Activated CD4-positive, CD25-positive, alpha-beta regulatory T cell treated with anti-CD3 and anti-CD28 coated beads, Interleukin-2, amount 50 U/mL, for 72 hours (primary cell): ENCODE data around the gene ASB14.
"Not testable (repeated sequence)": the region's sequence is repeated elsewhere in the genome, so short reads cannot be mapped to it uniquely, and the experiment has no call there.

Experiments used
- DNase-seq: peaks from one replicate; pipeline ENCODE4 v3.0.0; 2021

Gene ASB14

GRCh38 chr3:57292159-57292896 is at the start of gene ASB14:
TSS of gene ASB14 (minus strand) at chr3:57292685. CDS start at chr3:57292033, 652 bp downstream.
- DNase-seq, result no peak

DNA sequence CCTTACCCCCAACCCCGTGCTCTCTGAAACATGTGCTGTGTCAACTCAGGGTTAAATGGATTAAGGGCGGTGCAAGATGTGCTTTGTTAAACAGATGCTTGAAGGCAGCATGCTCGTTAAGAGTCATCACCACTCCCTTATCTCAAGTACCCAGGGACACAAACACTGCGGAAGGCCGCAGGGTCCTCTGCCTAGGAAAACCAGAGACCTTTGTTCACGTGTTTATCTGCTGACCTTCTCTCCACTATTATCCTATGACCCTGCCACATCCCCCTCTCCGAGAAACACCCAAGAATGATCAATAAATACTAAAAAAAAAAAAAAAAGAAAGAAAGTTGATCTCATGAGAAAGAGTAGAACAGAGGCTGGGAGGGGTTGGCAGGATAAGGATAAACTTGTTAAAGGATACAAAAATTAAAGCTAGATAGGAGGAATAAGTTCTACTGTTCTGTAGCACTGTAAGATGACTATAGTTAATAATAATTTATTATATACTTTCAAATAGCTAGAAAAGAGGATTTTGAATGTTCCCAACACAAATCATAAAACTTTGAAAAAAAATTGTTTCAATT is 46.7 kb upstream of the ASB14 start:
- DNase-seq, result not testable (repeated sequence)

DNA sequence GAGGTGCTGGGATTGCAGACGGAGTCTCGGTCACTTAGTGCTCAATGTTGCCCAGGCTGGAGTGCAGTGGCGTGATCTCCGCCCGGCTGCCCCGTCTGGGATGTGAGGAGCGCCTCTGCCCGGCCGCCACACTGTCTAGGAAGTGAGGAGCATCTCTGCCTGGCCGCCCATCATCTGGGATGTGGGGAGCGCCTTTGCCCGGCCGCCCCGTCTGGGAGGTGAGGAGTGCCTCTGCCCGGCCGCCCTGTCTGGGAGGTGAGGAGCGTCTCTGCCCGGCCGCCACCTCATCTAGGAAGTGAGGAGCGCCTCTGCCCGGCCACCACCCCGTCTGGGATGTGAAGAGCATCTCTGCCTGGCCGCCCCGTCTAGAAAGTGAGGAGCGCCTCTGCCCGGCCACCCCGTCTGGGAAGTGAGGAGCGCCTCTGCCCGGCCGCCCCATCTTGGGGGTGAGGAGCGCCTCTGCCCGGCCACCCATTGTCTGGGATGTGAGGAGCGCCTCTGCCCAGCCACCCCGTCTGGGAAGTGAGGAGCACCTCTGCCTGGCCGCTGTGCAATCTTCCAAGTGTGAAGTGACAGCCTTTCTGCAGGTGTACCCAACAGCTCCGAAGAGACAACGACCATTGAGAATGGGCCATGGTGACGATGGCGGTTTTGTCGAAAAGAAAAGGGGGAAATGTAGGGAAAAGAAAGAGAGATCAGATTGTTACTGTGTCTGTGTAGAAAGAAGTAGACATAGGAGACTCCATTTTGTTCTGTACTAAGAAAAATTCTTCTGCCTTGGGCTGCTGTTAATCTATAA is 46.0 kb upstream of the ASB14 start:
- not testable (repeated sequence) for DNase-seq

DNA sequence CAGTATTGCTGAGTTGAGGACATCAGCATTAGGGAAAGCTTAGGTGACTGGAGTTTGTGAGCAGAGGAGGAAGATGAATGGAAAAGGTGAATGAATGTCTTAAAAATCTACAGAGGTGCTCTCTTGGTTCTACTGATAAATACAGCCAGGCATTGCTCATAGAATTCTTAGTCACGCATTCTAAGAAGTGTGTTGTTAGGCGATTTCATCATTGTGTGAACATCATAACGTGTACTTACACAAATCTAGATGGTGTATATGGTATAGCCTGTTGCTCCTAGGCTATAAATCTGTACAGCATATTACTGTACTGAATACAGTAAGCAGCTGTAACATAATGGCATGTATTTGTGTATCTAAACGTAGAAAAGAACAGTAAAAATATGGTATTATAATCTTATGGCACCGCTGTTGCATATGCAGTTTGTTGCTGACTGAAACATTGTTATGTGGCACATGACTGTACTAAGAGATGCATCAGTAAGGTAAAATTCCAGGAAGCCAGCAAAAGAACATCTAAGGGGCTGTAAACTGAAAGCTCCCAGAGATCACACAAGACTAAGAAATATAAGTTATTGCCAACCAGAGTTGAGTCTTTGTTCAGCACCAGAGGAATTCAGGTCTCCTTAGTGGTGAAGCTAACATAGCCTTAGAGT is 42.9 kb upstream of the ASB14 start:
- no peak for DNase-seq

GRCh38 chr3:57331078-57331610 is 38.7 kb upstream of the ASB14 start:
- DNase-seq, result no peak

DNA sequence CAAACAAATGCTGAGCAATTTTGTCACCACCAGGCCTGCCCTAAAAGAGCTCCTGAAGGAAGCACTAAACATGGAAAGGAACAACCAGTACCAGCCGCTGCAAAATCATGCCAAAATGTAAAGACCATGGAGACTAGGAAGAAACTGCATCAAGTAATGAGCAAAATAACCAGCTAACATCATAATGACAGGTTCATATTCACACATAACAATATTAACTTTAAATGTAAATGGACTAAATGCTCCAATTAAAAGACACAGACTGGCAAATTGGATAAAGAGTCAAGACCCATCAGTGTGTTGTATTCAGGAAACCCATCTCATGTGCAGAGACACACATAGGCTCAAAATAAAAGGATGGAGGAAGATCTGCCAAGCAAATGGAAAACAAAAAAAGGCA is 34.0 kb upstream of the ASB14 start:
- not testable (repeated sequence) for DNase-seq

DNA sequence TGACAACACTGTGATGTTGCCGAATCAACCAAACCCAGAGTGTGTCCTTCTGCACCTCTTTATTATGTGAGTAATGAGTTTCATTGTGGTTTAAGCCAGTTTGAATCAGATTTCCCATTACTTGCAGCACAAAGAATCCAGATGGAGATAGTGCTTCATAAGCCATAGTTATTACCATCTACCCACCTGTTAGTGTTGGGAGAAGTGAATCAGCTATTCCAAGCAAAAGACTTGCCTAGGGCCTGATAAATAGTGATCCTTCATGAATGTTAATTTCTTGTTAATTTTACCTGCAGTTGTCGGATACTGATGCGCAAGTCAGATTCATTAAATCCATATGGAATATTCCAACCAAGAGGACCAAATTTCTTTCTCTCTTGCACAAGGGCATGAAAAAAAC is 21.7 kb upstream of the ASB14 start:
- DNase-seq, result no peak

GRCh38 chr3:57309769-57310360 is 17.4 kb upstream of the ASB14 start:
- no peak for DNase-seq

- DNase-seq, result not testable (repeated sequence)
Observed at GRCh38 chr3:57303520-57303919, 11.0 kb upstream of the ASB14 start.

GRCh38 chr3:57298041-57298440 is 5.6 kb upstream of the ASB14 start:
- DNase-seq, result no peak

DNA sequence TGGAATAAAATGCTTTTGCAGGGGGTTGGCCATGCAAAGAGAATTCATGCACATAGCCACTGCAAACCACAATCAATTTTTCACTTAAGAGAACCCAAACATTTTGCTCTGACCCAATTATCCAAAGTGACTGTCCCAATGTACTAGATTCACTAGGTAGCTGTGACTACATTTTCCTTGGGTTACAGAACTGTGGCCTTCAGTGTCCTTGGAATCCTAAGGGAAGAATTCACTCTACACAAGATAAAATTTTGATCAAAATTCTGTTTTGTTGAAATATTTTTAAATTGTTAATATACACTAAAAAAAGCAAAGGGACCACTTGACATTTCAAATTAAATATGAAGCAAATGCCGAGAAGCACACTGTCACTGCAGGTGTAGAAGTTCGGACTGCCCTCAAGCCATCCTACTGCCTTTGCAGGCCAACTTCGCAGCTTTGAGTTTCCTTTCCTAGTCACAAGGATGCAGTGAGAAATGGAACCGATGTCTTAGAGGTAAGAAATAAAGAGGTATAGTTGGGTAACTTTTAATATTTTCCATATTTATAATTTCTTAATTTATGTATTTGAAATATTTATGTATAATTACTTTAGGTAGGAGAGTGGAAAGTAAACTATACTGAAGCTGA is 527 bp upstream of the ASB14 start:
- no peak for DNase-seq

GRCh38 chr3:57288403-57288802 is 4.1 kb downstream of the ASB14 start:
- no peak for DNase-seq

DNA sequence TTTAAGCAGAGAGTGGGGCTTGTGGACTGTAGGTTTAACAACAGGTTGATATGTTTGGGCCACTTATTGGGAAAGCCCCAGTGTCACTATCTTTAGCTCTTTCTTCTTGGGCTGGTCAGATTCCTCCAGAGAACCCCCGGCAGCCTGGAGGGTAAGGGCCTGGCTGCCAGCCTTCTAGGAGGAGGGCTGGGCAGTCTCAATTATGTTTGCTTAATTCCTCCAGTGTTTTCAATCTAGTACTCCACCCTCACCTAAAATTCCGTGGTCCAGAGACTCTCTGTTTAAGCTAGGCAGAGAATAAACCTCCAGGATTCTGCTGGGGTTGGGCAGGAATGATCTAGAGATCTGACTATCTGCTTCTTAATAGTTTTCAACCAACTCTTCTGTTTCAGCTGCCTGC is 5.3 kb downstream of the ASB14 start:
- no peak for DNase-seq

DNA sequence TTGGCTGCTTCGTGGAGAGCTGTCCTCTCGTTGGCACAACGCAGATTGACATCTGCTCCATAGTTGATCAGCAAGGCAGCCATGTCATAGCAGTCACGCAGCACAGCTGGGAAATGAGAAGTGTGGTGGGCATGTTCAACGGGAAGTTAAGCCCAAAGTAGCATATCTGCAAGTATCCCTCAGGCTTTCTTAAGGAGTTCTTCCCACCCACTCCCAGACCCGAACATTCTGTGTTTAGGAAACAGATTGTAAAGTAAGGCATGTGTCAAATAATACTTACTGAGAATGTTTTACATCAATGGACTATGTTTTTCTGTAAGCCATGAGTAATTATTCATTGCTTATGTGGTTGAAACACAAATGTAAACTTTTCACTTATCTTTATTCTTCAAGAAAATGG is 9.2 kb downstream of the ASB14 start:
- DNase-seq, result no peak

DNA sequence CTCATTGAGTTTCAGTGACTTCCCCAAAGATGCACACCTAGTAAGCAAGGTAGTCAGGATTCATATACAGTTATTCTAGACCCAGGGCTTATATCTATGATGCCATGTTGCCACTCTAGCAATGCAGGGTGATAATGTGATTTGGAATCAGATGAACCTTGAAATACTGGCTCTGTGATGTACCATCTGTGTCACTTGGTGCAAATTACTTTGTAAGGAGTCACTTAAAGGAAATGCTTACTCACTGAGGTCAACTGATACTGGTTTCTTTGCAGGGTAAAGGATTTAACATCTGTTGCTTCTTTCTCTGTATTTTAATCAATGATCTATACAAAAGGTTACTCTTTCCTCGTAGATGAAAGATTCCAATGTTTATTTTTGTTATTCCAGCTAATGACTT is 10.8 kb downstream of the ASB14 start:
- DNase-seq, result no peak

DNA sequence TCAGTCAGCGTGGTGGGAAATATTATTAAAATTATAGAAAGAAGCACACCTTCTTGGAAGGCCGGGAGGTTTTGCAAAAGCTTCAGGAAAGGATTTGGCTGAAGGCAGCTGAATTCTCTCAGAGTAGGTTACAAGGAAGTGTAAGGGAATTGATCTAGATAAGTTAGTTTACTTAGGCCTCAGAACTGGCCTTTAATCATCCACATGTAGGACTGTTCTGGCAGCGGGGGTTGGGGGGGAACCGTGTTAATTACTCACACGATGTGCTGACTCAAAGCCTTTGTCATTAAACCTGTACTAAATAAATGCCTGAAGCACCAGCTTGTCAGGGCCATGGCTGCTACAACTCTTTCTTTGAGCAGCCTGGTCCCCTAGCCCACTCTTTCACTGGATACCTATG is 12.8 kb downstream of the ASB14 start:
- DNase-seq, result no peak

DNA sequence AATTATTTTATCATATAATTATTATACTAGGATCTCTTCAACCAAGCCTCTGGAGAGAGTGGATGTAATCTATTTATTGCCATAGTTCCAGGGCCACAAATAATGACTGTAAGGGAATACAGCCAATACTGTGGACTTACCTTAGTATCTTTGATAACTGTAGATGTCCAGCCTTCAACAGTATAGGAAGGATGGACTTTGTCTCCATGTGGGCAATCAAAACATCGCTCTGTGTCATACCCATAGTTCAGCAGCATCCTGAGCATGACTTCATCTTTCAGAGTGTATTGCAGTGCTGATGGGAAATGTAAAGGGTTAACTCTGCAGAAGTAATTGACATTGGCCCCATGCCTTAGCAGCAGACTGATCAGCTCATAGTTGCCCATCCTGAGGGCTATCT is 14.2 kb downstream of the ASB14 start:
- DNase-seq, result no peak

- DNase-seq, result no peak
Observed at GRCh38 chr3:57275393-57275792, 17.1 kb downstream of the ASB14 start.

DNA sequence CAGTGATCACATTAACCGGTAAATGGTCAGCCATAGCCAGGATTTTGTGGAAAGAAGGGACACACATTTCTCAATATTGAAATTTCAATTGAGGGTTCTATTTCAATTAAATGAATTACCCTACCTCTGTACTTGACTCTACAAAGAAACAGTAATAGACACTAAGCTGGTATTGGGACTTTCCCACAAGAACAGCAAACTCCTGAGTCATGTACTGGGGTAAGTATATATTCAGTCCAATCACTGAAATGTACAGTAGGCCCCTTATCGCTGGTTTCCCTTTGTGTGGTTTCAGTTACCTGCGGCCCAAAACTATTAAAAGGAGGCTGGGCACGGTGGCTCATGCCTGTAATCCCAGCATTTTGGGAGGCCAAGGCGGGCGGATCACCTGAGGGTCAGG is 17.6 kb downstream of the ASB14 start:
- no peak for DNase-seq

- DNase-seq, result no peak
Observed at GRCh38 chr3:57268416-57268815, 24.1 kb downstream of the ASB14 start.

DNA sequence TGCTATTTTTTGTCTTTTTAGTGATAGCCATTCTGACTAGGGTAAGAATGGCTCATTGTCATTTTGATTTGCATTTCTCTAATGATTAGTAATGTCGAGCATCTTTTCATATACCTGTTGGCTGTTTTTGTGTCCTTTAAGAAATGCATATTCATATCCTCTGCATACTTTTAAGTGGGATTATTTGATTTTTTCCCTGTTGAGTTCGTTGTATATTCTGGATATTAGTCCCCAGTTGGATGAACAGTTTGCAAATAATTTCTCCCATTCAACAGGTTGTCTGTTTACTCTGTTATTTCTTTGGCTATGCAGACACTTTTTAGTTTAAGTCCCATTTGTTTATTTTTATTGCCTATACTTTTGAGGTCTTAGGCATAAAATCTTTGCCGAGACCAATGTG is 30.6 kb downstream of the ASB14 start:
- DNase-seq, result no peak

GRCh38 chr3:57261119-57261518 is 31.4 kb downstream of the ASB14 start:
- no peak for DNase-seq
